GM18499 (cell line): ENCODE data around the gene HAGHL.
A peak's percentile ranks its signal among the peaks of the same experiment; 100 is the strongest.

Source experiments
- ATAC-seq: cut with Tn5 transposase; IDR thresholded peaks from one replicate; pipeline ENCODE4 v1.9.1; 2021; ENCODE audit warnings: moderate number of reproducible peaks; ENCODE audit not compliant: insufficient read depth, unreplicated experiment

Gene HAGHL, protein sequence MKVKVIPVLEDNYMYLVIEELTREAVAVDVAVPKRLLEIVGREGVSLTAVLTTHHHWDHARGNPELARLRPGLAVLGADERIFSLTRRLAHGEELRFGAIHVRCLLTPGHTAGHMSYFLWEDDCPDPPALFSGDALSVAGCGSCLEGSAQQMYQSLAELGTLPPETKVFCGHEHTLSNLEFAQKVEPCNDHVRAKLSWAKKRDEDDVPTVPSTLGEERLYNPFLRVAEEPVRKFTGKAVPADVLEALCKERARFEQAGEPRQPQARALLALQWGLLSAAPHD

DNA sequence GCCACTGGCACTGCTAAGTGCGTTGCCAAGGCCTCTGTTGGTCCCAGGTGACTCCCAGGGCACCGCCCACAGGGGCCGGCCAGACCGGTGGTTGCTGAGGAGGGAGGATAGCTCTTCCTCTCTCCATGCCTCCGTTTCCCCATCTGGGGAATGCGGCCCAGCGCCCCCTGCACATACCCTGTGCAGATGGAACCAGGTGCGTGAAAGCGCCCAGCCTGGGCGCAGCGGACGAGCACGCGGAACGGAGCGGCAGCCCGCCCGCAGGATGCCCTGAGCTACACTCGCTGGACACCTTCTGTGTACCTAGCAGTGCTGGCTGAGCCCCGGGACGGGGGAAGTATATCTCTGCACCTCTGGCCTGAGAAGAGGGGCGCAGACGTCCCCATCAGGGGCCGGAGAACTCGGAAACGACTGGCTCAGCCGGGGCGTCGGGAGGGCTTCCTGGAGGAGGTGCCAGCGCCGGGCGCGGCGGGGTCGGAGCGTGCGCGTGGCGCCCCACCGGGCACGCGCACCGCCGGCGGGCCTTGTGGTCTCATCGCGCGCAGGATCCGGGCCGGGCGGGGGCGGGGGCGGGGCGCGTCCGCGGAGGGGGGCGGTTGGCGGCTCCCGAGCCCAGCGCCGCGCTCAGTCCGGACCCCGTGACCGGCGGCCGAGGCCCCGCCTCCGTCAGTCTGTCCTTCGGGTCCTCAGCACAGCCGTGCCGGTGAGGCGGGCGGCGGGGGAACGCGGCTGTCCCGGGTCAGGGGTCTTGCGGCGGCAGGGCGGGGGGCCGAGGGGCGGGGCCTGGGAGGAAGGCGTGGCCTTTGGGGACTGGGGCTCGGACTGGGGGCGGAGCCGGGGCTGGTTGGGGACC, at the start of gene HAGHL, which contains the start of gene CCDC78:
Gene HAGHL (plus strand): TSS at position 669 of the 853 bp plus-strand sequence. CDS start 404 bp downstream, outside the sequence.
Gene CCDC78 (minus strand): TSS at position 6 of the 853 bp plus-strand sequence. CDS start 76 bp downstream, outside the sequence.
- no peak for ATAC-seq

DNA sequence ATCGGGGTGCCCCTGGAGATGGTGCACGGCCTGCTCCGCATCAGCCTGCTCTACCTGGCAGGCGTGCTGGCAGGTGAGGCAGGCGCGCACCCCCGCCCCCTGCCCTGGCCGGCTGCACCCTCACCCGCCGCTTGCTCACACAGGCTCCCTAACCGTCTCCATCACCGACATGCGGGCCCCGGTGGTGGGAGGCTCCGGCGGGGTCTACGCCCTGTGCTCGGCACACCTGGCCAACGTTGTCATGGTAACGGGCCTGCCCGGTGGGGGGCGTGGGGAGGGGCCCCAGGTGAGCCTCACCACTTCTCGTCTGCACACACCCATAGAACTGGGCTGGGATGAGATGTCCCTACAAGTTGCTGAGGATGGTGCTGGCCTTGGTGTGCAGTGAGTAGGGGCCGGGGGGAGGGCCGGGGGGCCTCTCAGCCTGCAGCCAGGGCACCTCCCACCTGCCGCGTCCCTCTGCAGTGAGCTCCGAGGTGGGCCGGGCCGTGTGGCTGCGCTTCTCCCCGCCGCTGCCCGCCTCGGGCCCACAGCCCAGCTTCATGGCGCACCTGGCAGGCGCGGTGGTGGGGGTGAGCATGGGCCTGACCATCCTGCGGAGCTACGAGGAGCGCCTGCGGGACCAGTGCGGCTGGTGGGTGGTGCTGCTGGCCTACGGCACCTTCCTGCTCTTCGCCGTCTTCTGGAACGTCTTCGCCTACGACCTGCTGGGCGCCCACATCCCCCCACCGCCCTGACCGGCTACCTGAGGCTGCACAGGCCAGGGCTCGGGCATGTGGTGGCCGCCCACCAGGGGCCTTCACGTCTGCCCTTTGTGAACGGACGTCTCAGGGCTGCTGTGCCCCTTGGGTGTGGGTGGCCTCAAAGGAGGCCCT, 49.4 kb upstream of the HAGHL start:
- no peak for ATAC-seq

DNA sequence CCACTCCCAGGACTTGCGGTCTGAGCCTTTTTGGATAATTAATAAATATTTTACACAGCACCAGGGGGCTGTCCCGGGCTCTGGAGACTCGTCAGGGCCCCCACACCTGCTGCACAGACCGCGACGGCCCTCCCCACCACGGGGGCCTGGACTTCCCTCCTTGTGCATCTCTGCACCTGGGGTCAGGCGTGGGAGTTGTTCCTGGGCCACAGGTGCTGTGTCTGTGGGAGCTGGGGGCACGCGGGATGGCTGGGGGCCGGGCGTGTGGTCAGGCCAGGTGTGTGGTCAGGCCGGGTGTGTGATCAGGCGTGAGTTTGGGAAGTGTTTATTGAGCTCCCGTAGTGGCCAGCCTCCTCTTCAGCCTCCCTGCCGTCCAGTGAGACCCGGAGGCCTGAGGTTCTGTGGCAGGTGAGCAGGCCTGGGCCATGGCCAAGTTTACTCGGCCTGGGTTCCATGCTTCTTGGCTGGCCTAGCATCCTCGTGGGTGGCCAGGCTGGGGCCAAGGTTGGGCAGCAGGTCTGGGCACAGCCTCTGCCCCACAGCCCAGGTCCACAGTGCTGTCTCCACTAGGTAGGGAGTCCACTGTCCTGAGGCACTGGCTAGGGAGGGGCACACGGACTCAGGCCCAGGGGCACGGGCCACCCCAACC, 48.6 kb upstream of the HAGHL start:
- ATAC-seq, result no peak

DNA sequence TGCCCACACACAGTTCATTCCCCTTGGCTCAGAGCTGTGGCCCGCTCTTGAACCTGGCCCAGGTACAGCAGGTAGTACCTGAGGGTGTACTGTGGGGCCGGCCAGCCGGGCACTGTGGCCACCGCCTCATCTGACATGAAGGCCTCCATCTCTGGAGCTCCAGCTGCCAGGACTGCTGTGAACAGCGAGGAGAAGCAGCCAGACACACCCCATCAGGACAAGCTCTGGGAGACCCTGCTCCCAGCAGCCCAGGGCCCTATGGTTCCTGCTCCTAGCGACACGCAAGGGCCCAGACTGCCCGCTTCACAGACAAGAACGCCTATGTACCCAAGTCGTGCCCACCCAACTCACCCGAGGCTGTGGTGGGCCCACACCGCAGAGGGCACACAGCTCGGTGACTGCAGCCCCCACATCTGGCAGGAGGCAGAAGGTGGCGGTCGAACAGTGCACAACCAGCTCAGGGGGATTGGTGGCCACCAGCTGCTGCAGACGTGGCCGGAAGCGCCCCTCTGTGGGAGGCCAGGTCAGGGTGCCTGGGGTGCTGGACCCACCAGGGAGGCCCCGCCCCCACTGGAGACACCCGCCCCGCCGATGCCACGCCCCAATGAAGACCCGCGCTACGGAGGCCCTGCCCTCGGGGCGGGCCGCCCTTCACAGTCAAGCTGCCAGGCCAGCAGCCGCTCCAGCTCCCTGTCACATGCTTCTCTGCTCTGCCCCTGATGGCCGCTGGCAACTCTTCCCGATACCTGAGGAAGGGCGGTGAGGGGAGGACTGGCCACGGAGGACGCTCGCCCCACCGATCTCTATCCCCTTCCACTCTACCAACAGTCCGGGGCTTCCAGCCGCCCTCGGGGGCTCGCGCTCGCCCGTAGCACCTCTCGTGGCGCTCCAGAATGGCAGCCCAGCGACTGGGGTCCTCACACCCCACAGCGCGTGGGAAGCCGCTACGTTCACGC, 47.8 kb upstream of the HAGHL start:
- no peak for ATAC-seq

DNA sequence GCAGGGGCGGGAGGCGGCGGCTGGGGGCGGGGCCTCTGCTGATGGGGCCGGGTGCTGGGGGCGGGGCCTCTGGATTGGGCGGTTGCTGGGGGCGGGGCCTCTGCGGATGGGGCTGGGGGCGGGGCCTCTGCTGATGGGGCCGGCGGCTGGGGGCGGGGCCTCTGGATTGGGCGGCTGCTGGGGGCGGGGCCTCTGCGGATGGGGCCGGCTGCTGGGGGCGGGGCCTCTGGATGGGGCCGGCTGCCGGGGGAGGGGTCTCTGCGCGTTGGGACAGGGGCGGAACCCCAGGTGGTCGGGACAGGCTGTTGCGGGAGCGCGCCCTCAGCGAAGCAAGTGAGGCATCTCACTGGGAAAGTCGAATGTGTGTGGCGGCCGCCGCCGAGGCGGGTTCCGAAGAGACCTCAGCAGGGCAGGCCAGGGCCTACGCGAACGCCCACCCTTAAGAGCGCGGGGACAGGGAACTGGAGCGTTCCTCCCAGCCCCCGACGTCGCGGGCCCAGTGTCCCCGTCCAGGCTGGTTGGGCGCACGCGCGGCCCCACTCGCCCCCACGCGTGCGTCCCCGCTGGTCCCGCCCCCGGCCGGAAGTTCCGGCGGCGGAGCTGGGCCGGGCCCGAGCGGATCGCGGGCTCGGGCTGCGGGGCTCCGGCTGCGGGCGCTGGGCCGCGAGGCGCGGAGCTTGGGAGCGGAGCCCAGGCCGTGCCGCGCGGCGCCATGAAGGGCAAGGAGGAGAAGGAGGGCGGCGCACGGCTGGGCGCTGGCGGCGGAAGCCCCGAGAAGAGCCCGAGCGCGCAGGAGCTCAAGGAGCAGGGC, 46.9 kb upstream of the HAGHL start, which contains the start of gene STUB1:
Gene STUB1 (plus strand): TSS at position 597 of the 811 bp plus-strand sequence. CDS start 116 bp downstream, at position 713.
- ATAC-seq, result no peak

DNA sequence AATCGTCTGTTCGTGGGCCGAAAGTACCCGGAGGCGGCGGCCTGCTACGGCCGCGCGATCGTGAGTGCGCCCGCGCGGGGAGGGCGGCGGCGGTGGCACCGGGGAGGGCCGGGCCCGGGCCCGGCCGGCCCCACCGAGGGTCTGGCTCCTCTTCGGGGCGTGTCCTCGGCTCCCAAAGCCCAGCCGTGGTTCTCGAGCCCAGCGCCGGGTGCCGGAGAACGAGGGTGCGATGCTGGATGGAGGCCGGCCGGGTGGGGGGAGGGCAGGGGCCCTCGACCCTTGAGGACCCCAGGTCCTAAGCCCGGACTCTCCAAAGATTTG, 46.3 kb upstream of the HAGHL start:
- no peak for ATAC-seq

DNA sequence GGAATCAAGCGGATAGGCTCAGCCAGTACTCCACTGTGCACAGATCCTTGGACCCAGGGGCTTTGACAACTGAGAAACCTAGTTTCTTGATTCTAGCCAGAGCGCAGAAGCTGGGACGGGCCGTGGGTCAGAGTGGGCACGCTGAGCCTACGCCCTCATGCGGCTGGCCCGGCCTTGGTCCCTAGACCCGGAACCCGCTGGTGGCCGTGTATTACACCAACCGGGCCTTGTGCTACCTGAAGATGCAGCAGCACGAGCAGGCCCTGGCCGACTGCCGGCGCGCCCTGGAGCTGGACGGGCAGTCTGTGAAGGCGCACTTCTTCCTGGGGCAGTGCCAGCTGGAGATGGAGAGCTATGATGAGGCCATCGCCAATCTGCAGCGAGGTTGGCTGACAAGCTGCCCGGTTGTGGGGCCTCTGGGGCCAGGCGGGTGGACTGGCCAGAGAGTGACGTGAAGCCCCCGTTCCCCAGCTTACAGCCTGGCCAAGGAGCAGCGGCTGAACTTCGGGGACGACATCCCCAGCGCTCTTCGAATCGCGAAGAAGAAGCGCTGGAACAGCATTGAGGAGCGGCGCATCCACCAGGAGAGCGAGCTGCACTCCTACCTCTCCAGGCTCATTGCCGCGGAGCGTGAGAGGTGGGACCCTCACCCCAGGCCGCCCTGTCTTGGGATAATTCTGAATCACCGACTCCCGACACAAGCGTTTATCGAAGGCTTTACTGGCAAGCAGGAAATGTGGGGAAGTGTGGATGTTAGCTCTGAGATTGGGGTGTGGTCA, 45.8 kb upstream of the HAGHL start:
- ATAC-seq, result no peak

DNA sequence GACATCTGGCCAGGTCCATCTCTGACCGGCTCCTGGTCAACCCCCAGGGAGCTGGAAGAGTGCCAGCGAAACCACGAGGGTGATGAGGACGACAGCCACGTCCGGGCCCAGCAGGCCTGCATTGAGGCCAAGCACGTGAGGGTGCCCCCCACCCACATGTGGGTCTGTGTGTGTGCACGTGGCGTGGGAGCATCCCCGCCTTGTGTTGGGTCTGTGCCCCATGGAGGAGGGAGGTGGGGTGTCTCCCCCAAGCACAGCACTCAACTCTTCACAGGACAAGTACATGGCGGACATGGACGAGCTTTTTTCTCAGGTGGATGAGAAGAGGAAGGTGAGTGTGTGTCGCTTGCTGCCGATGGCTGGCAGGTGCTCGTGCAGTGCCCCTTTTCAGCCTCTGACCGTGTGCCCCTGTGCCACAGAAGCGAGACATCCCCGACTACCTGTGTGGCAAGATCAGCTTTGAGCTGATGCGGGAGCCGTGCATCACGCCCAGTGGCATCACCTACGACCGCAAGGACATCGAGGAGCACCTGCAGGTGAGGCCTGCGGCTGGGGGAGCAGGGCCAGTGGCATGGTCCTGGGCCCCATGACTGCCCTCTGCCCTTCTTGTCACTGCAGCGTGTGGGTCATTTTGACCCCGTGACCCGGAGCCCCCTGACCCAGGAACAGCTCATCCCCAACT, 45.0 kb upstream of the HAGHL start:
- ATAC-seq, result no peak

DNA sequence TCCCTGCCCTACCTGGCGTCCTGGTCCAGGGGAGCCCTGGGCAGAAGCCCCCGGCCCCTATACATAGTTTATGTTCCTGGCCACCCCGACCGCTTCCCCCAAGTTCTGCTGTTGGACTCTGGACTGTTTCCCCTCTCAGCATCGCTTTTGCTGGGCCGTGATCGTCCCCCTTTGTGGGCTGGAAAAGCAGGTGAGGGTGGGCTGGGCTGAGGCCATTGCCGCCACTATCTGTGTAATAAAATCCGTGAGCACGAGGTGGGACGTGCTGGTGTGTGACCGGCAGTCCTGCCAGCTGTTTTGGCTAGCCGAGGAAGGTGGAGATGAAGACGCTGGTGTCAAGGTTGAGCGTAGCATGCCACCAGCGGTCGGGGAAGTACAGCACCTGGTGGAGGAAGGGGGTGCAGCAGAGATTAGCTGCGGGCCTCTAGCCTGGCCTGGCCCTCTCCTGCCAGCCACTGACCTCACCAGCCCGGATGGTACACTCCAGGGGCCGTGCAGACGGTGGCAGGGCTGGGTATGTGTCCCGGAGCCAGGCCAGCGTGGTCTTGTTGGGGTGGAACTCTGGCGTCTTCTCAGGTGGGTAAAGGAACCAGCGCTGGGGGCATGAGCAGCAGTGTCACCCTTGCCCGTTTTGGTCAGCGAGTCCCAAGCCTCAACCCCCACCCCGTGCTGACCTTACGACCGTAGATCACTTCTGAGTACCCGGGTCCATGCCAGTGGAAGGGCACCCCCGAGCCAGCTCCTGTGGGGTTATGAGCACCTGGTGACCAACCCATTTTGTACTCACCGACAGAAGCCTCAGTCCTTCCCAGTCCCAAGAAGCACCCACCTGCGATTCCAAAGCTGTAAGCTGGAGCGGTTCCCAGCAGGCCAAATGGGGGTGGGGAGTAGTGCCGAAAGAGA, 44.2 kb upstream of the HAGHL start:
- ATAC-seq, result no peak

DNA sequence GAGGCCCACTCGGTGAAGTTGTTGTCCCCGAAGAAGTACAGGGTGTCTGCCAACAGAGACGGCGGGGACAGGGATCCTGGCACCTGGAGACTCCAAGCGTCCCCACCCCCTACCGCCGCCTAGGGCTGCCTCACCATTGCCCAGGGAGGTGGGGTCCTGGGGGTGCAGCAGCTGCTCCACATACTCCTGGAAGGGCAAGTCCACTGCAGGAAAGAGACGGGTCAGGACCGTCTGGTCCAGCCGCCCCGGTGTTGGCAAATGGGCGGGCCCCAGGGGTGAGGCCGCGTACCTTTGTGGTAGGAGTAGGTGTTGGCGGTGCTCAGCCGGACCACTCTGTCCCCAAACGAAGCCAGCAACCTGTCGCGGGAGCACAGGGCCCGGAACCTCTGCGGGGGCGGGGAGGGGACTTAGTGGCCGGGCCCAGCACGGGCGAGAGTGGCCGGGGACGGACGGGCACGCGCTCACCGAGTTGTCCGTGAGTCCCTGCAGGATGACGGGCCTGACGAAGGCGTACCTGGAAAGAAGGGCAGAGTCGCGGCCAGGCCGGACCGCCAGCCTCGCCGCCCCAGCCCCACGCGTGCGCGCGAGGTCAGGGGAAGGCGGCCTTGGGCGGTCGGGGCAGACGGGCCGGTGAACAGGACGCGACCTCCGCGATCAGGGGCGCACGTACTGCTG, 43.4 kb upstream of the HAGHL start:
- no peak for ATAC-seq

DNA sequence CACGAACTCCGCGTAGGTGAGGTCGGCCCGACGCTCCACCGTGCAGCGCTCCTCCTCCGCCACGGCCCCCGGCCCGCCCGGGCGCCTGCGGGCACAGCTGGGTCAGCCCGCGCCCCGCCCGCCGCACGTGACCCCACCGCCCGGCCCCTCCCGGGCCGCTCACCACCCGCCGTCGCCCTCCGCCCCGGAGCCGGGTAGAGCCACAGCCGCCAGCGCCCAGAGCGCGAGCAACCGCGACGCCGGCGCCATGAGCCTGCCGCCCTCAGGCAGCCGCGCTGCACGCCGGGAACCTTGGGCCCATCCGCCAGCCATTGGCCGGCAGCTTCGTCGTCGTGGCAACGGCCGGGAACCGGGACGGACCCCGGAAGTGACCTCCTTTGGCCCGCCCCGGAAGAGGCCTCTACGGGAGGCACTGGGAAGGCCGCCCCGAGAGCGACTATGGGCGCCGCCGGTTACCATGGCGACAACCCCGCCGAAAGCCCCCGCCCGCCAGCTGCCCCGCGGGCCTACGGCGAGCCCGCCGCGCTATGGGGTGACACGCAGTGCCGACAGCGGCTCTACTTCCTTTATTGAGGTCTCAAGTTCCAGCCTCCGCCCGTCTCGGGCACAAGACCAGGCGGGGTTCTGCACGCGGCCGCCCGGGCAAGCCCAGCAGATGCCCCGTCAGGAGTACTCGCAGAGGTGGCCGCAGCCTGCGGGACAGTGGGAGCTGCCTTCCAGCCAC, 42.7 kb upstream of the HAGHL start, which contains the start of gene JMJD8:
Gene JMJD8 (minus strand): TSS at position 264 of the 724 bp plus-strand sequence. CDS start 15 bp downstream, at position 249.
- peak; percentile 59 for ATAC-seq

DNA sequence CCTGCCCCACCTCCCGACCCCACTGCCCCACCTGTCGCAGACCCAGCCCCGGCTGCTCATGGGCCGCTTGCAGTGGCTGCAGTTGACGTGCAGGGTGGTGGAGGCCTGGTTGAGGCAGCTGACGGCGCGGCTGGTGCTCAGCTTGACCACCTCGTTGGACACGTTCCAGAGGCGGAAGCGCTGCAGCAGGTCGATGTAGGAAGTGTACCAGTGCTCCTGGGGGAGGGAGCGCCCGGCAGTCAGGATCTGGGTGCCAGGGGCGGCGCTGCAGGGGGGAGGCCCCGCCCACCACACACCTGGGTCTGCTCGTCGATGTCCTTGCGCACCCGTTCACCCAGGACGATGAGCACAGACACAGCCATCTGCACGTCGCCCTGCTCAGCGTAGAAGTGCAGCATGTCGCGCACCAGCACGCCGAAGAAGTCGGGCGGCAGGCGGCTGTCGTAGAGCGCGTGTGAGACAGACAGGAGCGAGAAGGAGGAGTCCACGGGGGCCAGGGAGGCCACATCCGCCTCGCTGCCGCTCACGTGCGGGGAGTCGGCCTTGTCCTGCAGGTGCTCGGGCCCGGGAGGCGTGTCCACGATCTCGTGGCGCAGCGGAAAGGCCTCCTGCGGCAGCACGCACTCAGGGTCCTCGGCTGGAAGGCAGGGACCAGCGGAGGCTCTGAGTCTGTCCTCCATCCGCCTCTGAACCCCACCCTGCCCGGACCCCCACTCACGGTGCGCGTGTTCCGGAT, 41.8 kb upstream of the HAGHL start:
- ATAC-seq, result no peak

DNA sequence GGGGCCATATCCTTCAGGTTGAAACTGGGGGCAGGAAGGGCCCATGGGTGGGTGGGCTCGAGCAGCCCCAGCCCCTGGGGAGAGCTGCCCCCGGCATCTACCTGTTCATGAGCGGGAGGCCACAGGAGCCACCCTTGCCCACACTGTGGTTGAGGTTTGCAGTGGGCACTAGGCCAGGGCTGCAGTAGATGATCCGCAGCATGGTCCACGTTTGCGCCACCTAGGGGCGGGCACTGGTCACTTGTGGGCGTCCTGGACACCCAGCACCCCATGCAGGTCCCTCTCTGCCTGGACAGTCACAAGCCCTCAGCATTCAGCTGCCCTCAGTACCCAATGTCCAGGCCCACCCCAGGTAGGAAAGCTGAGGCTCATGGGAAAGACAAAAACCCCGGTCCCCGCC, 40.9 kb upstream of the HAGHL start:
- no peak for ATAC-seq
